ENCODE results near the gene EYS.

The EYS gene

DNA sequence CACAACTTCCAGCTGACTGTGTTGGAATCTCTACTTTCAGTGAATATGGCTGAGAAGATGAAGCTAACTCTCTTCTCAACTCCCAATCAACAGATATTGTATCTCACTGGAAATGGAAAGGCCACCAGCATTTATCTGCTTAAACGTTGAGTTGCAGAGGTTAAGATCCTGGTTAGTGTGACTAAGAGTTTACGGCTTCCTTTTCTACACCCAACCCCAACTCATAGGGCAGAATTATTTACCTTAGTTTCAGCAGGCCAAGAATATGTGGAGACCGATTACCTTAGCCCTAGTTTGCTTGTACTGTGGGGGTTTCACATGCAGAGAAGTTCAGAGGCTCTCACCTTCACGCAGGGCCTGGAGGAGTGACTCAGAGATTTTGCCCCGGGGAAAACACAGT, 1026.6 kb downstream of the EYS start:
- ChIA-PET CTCF (no interaction called here), POLR2A (no interaction called here)
- H3K9me3 ChIP-seq (ENCODE audit: control extremely low read depth in 1 of 5, control insufficient read depth in 4 of 5, insufficient read depth in 2 of 5, low read depth in 1 of 5, low read length in 4 of 5): no peaks in the 10 kb centered on the region
- WGBS (ENCODE audit: insufficient coverage): no CpG with 5 or more reads among the region's 5 CpGs
- no peak overlapping the region for H3K27ac ChIP-seq (ENCODE audit: insufficient read depth in 1 of 2, low read depth in 1 of 2, low read length in 2 of 2, poor library complexity in 1 of 2, severe bottlenecking in 2 of 2)
- H3K36me3 ChIP-seq (ENCODE audit: control insufficient read depth in 4 of 4, insufficient read depth in 4 of 4, low read length in 3 of 4): no peaks in the 10 kb centered on the region
- no peaks in the 10 kb centered on the region for H3K27me3 ChIP-seq (replicated peaks in 2 of 5; ENCODE audit: control insufficient read depth in 4 of 5, insufficient read depth in 5 of 5, low read length in 4 of 5)
- peak in 2 of 3 donors; percentile 6 to 39 for DNase-seq
- H3K4me1 ChIP-seq (ENCODE audit: control extremely low read depth in 1 of 4, control insufficient read depth in 4 of 4, insufficient read depth in 4 of 4, low read length in 3 of 4): peaks cover 0 to 12% (median 6%) of the 10 kb centered on the region in 4 experiments
- no peak overlapping the region for H3K4me3 ChIP-seq (ENCODE audit: control insufficient read depth in 1 of 7, extremely low read depth in 1 of 7, insufficient read depth in 4 of 7, low read depth in 2 of 7, low read length in 6 of 7)

DNA sequence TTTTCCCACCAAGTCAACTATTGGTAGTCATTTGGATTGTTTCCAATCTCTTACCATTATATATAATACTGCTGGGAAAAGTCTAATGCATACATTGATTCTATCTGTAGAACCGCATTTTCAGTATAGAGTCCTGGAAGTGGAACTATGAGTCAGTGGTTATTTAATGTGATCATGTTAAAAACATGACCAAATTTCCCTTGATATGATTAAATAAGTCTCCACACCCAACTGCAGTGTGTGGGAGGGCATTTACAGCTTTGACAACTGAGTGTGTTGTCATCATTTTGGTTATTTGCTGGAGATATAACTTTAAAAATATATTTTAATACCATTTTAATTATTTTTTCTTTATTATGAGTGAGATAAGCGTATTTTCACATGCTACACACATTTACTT, 1027.6 kb downstream of the EYS start:
- H3K4me3 ChIP-seq (ENCODE audit: control insufficient read depth in 1 of 7, extremely low read depth in 1 of 7, insufficient read depth in 4 of 7, low read depth in 2 of 7, low read length in 6 of 7): no peak overlapping the region
- no peaks in the 10 kb centered on the region for H3K9me3 ChIP-seq (ENCODE audit: control extremely low read depth in 1 of 5, control insufficient read depth in 4 of 5, insufficient read depth in 2 of 5, low read depth in 1 of 5, low read length in 4 of 5)
- WGBS (ENCODE audit: insufficient coverage): no CpG with 5 or more reads among the region's 2 CpGs
- POLR2A ChIA-PET: no interaction called here
- CTCF ChIA-PET: no interaction called here
- H3K27me3 ChIP-seq (replicated peaks in 2 of 5; ENCODE audit: control insufficient read depth in 4 of 5, insufficient read depth in 5 of 5, low read length in 4 of 5): no peaks in the 10 kb centered on the region
- H3K4me1 ChIP-seq (ENCODE audit: control extremely low read depth in 1 of 4, control insufficient read depth in 4 of 4, insufficient read depth in 4 of 4, low read length in 3 of 4): peaks cover 0 to 12% (median 6%) of the 10 kb centered on the region in 4 experiments
- H3K36me3 ChIP-seq (ENCODE audit: control insufficient read depth in 4 of 4, insufficient read depth in 4 of 4, low read length in 3 of 4): no peaks in the 10 kb centered on the region
- DNase-seq: no peak
- no peak overlapping the region for H3K27ac ChIP-seq (ENCODE audit: insufficient read depth in 1 of 2, low read depth in 1 of 2, low read length in 2 of 2, poor library complexity in 1 of 2, severe bottlenecking in 2 of 2)

DNA sequence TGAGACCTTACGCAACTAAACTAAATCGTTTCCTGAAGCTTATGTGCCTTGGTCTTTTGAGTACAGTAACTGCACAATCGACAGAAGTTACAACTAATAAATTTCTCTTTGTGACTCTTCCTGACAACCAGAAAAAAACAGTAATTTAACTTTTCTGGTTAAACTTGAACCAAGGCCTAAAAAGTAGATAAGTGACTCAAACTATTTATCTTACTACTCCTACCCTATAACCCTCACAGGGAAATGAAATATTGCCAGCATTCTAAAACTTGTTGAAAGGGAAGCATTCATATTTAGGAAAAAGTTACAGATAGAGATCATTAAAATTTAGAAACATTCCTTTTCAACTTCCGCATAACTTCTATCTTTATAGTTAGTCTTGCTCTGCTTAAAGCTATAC, 1034.4 kb downstream of the EYS start:
- Histone ChIP-seq H3K27ac (ENCODE audit: insufficient read depth in 1 of 2, low read depth in 1 of 2, low read length in 2 of 2, poor library complexity in 1 of 2, severe bottlenecking in 2 of 2) (no peak overlapping the region), H3K36me3 (ENCODE audit: control insufficient read depth in 4 of 4, insufficient read depth in 4 of 4, low read length in 3 of 4) (no peaks in the 10 kb centered on the region), H3K9me3 (ENCODE audit: control extremely low read depth in 1 of 5, control insufficient read depth in 4 of 5, insufficient read depth in 2 of 5, low read depth in 1 of 5, low read length in 4 of 5) (peaks cover 0 to 1% (median 0%) of the 10 kb centered on the region in 5 experiments), H3K4me1 (ENCODE audit: control extremely low read depth in 1 of 4, control insufficient read depth in 4 of 4, insufficient read depth in 4 of 4, low read length in 3 of 4) (peaks cover 0 to 16% (median 6%) of the 10 kb centered on the region in 4 experiments), H3K27me3 (replicated peaks in 2 of 5; ENCODE audit: control insufficient read depth in 4 of 5, insufficient read depth in 5 of 5, low read length in 4 of 5) (no peaks in the 10 kb centered on the region), H3K4me3 (ENCODE audit: control insufficient read depth in 1 of 7, extremely low read depth in 1 of 7, insufficient read depth in 4 of 7, low read depth in 2 of 7, low read length in 6 of 7) (no peak overlapping the region)
- CTCF ChIA-PET: no interaction called here
- 34% methylated on average over 3 of the region's 4 CpGs for WGBS (ENCODE audit: insufficient coverage)
- DNase-seq: peak in 2 of 3 donors; percentile 0 to 1
- POLR2A ChIA-PET: no interaction called here

DNA sequence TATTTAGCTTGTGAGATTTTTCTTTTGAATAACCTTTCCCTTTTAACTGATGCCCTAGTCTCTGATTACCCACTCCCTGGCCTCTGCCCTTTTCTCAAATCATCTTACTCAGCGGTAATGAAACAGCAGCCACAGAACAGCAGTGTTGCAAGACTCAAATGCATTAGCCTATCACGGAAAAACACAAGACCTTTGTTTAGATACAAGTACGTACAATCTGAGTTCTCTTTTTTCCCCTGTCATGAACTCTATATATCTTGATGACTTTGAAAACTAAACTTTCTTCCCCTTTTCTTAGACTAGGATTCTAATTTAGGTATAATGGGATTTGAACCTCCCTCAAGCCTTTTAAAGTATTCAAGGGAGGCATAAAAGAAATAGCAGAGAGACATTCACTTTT, 1034.9 kb downstream of the EYS start:
- peak; percentile 42 to 82 (median 69) for DNase-seq
- 6% methylated on average over 2 of the region's 3 CpGs for WGBS (ENCODE audit: insufficient coverage)

DNA sequence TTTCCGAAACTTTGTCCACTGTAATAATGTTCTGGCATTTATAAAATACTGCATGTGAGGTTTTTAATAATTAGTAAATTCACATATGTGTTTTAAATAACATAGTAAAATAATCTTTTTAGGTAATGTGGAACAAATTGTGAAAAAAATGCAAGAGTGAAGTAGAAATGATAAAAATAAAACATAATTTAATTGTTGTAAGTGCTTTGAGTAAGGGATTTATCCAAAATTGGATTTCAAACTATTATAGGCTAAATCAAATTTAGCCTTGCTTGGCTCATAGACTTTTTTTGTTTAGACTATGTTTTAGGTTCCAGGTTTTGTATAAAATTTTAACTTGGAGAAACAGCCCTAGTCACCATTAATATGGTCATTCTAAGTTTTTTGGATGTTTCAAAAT, 1041.9 kb downstream of the EYS start:
- WGBS (ENCODE audit: insufficient coverage): no CpG with 5 or more reads among the region's 1 CpG
- ChIA-PET CTCF (no interaction called here), POLR2A (no interaction called here)

More for the DNA sequence above, 1034.9 kb downstream of the EYS start:
- Histone ChIP-seq H3K9me3 (ENCODE audit: control extremely low read depth in 1 of 5, control insufficient read depth in 4 of 5, insufficient read depth in 2 of 5, low read depth in 1 of 5, low read length in 4 of 5) (peaks cover 0 to 2% (median 0%) of the 10 kb centered on the region in 5 experiments), H3K4me3 (ENCODE audit: control insufficient read depth in 1 of 7, extremely low read depth in 1 of 7, insufficient read depth in 4 of 7, low read depth in 2 of 7, low read length in 6 of 7) (peak overlapping the region in 1 of 7 experiments; percentile 32), H3K4me1 (ENCODE audit: control extremely low read depth in 1 of 4, control insufficient read depth in 4 of 4, insufficient read depth in 4 of 4, low read length in 3 of 4) (peaks cover 0 to 16% (median 6%) of the 10 kb centered on the region in 4 experiments), H3K27me3 (replicated peaks in 2 of 5; ENCODE audit: control insufficient read depth in 4 of 5, insufficient read depth in 5 of 5, low read length in 4 of 5) (no peaks in the 10 kb centered on the region), H3K27ac (ENCODE audit: insufficient read depth in 1 of 2, low read depth in 1 of 2, low read length in 2 of 2, poor library complexity in 1 of 2, severe bottlenecking in 2 of 2) (no peak overlapping the region), H3K36me3 (ENCODE audit: control insufficient read depth in 4 of 4, insufficient read depth in 4 of 4, low read length in 3 of 4) (no peaks in the 10 kb centered on the region)
- CTCF ChIA-PET: no interaction called here
- POLR2A ChIA-PET: no interaction called here

DNA sequence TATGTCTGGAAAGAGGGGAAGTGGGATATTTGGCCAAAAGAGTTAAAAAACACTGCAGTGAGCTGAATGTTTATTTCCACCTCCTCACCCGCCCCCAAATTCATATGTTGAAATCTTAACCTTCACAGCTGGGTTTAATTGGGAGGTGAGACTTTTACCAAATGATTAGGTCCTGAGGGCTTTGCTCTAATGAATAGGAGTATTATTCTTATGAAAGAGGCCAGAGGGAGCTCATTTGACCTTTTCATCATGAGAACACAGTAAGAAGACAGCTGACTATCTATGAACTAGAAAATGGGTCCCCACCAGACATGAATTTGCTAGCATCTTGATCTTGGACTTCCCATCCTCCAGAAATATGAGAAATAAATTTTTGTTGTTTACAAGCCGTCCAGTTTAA, 1042.5 kb downstream of the EYS start:
- no peaks in the 10 kb centered on the region for H3K27me3 ChIP-seq (replicated peaks in 2 of 5; ENCODE audit: control insufficient read depth in 4 of 5, insufficient read depth in 5 of 5, low read length in 4 of 5)
- no peak for DNase-seq
- no peak overlapping the region for H3K4me3 ChIP-seq (ENCODE audit: control insufficient read depth in 1 of 7, extremely low read depth in 1 of 7, insufficient read depth in 4 of 7, low read depth in 2 of 7, low read length in 6 of 7)
- no peaks in the 10 kb centered on the region for H3K4me1 ChIP-seq (ENCODE audit: control extremely low read depth in 1 of 4, control insufficient read depth in 4 of 4, insufficient read depth in 4 of 4, low read length in 3 of 4)
- no peak overlapping the region for H3K27ac ChIP-seq (ENCODE audit: insufficient read depth in 1 of 2, low read depth in 1 of 2, low read length in 2 of 2, poor library complexity in 1 of 2, severe bottlenecking in 2 of 2)
- peaks cover 0 to 2% (median 0%) of the 10 kb centered on the region in 5 experiments for H3K9me3 ChIP-seq (ENCODE audit: control extremely low read depth in 1 of 5, control insufficient read depth in 4 of 5, insufficient read depth in 2 of 5, low read depth in 1 of 5, low read length in 4 of 5)
- H3K36me3 ChIP-seq (ENCODE audit: control insufficient read depth in 4 of 4, insufficient read depth in 4 of 4, low read length in 3 of 4): no peaks in the 10 kb centered on the region
- CTCF ChIA-PET: no interaction called here
- WGBS (ENCODE audit: insufficient coverage): no CpG with 5 or more reads among the region's 2 CpGs
- POLR2A ChIA-PET: no interaction called here

More for the DNA sequence above, 1041.9 kb downstream of the EYS start:
- Histone ChIP-seq H3K36me3 (ENCODE audit: control insufficient read depth in 4 of 4, insufficient read depth in 4 of 4, low read length in 3 of 4) (no peaks in the 10 kb centered on the region), H3K4me3 (ENCODE audit: control insufficient read depth in 1 of 7, extremely low read depth in 1 of 7, insufficient read depth in 4 of 7, low read depth in 2 of 7, low read length in 6 of 7) (no peak overlapping the region), H3K27me3 (replicated peaks in 2 of 5; ENCODE audit: control insufficient read depth in 4 of 5, insufficient read depth in 5 of 5, low read length in 4 of 5) (no peaks in the 10 kb centered on the region), H3K4me1 (ENCODE audit: control extremely low read depth in 1 of 4, control insufficient read depth in 4 of 4, insufficient read depth in 4 of 4, low read length in 3 of 4) (no peaks in the 10 kb centered on the region), H3K27ac (ENCODE audit: insufficient read depth in 1 of 2, low read depth in 1 of 2, low read length in 2 of 2, poor library complexity in 1 of 2, severe bottlenecking in 2 of 2) (no peak overlapping the region), H3K9me3 (ENCODE audit: control extremely low read depth in 1 of 5, control insufficient read depth in 4 of 5, insufficient read depth in 2 of 5, low read depth in 1 of 5, low read length in 4 of 5) (peaks cover 0 to 2% (median 0%) of the 10 kb centered on the region in 5 experiments)
- DNase-seq: no peak

DNA sequence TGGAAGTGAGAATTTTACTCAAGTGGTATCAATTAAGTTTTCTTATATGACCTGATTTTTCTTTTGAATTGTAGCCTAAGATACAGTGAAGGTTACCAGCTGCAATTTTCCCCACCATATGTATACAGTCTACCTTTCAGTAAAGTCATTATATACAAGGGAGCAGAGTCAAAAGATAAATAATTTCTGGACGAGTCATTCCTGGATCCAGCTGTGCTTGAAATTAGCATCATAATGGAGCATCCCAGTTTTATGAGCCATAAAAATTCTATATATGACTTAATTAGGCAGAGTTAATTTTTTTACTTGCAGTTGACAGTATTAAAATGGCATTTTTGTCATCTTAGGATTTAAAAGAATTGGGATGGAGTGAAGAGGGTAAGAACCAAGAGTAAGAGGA, 1063.0 kb downstream of the EYS start:
- POLR2A ChIA-PET: no interaction called here
- Histone ChIP-seq H3K27me3 (replicated peaks in 2 of 5; ENCODE audit: control insufficient read depth in 4 of 5, insufficient read depth in 5 of 5, low read length in 4 of 5) (no peaks in the 10 kb centered on the region), H3K4me3 (ENCODE audit: control insufficient read depth in 1 of 7, extremely low read depth in 1 of 7, insufficient read depth in 4 of 7, low read depth in 2 of 7, low read length in 6 of 7) (no peak overlapping the region), H3K36me3 (ENCODE audit: control insufficient read depth in 4 of 4, insufficient read depth in 4 of 4, low read length in 3 of 4) (no peaks in the 10 kb centered on the region), H3K9me3 (ENCODE audit: control extremely low read depth in 1 of 5, control insufficient read depth in 4 of 5, insufficient read depth in 2 of 5, low read depth in 1 of 5, low read length in 4 of 5) (no peaks in the 10 kb centered on the region), H3K4me1 (ENCODE audit: control extremely low read depth in 1 of 4, control insufficient read depth in 4 of 4, insufficient read depth in 4 of 4, low read length in 3 of 4) (no peaks in the 10 kb centered on the region), H3K27ac (ENCODE audit: insufficient read depth in 1 of 2, low read depth in 1 of 2, low read length in 2 of 2, poor library complexity in 1 of 2, severe bottlenecking in 2 of 2) (no peak overlapping the region)
- no peak for DNase-seq
- WGBS (ENCODE audit: insufficient coverage): no CpG with 5 or more reads among the region's 1 CpG
- CTCF ChIA-PET: interaction anchor here (1.1 kb wide), 1 partner anchor 160 kb away, joined by 4 read pairs; no protein-coding TSS in a partner anchor
